GM18867 (cell line): ENCODE data around the gene DMAC2.
"Not testable (repeated sequence)": the region's sequence is repeated elsewhere in the genome, so short reads cannot be mapped to it uniquely, and the experiment has no call there.

ENCODE experiments used
- ATAC-seq: cut with Tn5 transposase; IDR thresholded peaks from one replicate; pipeline ENCODE4 v1.9.1; 2021; ENCODE audit warnings: mild to moderate bottlenecking, moderate library complexity; ENCODE audit not compliant: unreplicated experiment

Gene DMAC2

GRCh38 chr19:41439441-41440222 is at the start of gene DMAC2:
Gene DMAC2, minus strand, starts transcription at chr19:41439912. Its CDS starts 13 bp downstream, at chr19:41439899.
- peak; percentile 90 for ATAC-seq

- not testable (repeated sequence) for ATAC-seq
Measured at GRCh38 chr19:41486953-41487352, 47.2 kb upstream of the DMAC2 start.

- no peak for ATAC-seq
Measured at GRCh38 chr19:41484822-41485221, 45.1 kb upstream of the DMAC2 start.

- no peak for ATAC-seq
Measured at GRCh38 chr19:41480336-41480735, 40.6 kb upstream of the DMAC2 start.

GRCh38 chr19:41479757-41480191 is 40.1 kb upstream of the DMAC2 start:
- ATAC-seq: no peak

GRCh38 chr19:41478875-41479756 is 39.4 kb upstream of the DMAC2 start:
- no peak for ATAC-seq

GRCh38 chr19:41478171-41478570 is 38.5 kb upstream of the DMAC2 start:
- ATAC-seq: no peak

GRCh38 chr19:41476583-41476982 is 36.9 kb upstream of the DMAC2 start:
- no peak for ATAC-seq

GRCh38 chr19:41463257-41464256 is 23.8 kb upstream of the DMAC2 start:
- ATAC-seq: not testable (repeated sequence)

GRCh38 chr19:41462497-41462896 is 22.8 kb upstream of the DMAC2 start:
- no peak for ATAC-seq

- ATAC-seq: peak; percentile 86
Measured at GRCh38 chr19:41457241-41457640, 17.5 kb upstream of the DMAC2 start.

GRCh38 chr19:41456342-41456918 is 16.7 kb upstream of the DMAC2 start:
- no peak for ATAC-seq

- ATAC-seq: no peak
Measured at GRCh38 chr19:41455936-41456335, 16.2 kb upstream of the DMAC2 start.

- no peak for ATAC-seq
Measured at GRCh38 chr19:41452584-41453275, 13.0 kb upstream of the DMAC2 start.

- ATAC-seq: no peak
Measured at GRCh38 chr19:41449865-41450178, 10.1 kb upstream of the DMAC2 start.

- ATAC-seq: no peak
Measured at GRCh38 chr19:41449079-41449864, 9.6 kb upstream of the DMAC2 start.

GRCh38 chr19:41447732-41448332 is 8.1 kb upstream of the DMAC2 start:
- ATAC-seq: no peak

- ATAC-seq: no peak
Measured at GRCh38 chr19:41445575-41445974, 5.9 kb upstream of the DMAC2 start.
